ENCODE results near the gene COPS3.

COPS3 gene

GRCh38 chr17:17254036-17254435 is 27.0 kb downstream of the COPS3 start:
- Histone ChIP-seq H3K4me3 (ENCODE audit: low read length) (no peak overlapping the region), H3K4me1 (ENCODE audit: control insufficient read depth, insufficient read depth, low read length) (no peaks in the 10 kb centered on the region), H3K36me3 (ENCODE audit: control insufficient read depth, insufficient read depth, low read length) (peaks cover 28% of the 10 kb centered on the region), H3K27ac (ENCODE audit: low read depth, low read length) (no peak overlapping the region), H3K9ac (ENCODE audit: low read length) (no peak overlapping the region), H3K27me3 (ENCODE audit: control insufficient read depth, insufficient read depth, low read length) (no peaks in the 10 kb centered on the region)

DNA sequence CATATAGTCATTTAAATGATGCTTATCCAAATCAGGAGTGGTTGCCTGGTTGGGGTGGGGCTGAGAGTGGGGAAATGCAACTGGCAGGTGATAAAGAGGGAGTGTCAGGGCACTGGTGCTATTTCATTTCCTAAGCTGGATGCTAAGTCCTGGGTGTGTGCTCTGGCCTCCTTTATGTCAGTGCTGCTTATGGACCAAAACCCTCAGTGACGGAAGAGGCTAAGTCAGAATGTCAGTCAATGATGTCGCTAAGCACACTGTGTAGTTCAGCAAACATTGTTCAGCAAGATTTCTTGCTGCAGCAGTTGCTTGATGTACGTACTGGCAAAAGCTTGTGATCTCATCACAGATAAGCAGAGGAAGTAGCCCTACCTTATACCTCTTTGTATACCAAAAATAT is 27.6 kb downstream of the COPS3 start:
- Histone ChIP-seq H3K4me3 (ENCODE audit: low read length) (no peak overlapping the region), H3K27me3 (ENCODE audit: control insufficient read depth, insufficient read depth, low read length) (no peaks in the 10 kb centered on the region), H3K4me1 (ENCODE audit: control insufficient read depth, insufficient read depth, low read length) (no peaks in the 10 kb centered on the region), H3K36me3 (ENCODE audit: control insufficient read depth, insufficient read depth, low read length) (peaks cover 26% of the 10 kb centered on the region), H3K9ac (ENCODE audit: low read length) (no peak overlapping the region), H3K27ac (ENCODE audit: low read depth, low read length) (no peak overlapping the region)

GRCh38 chr17:17252149-17252661 is 28.8 kb downstream of the COPS3 start:
- Histone ChIP-seq H3K9ac (ENCODE audit: low read length) (no peak overlapping the region), H3K27me3 (ENCODE audit: control insufficient read depth, insufficient read depth, low read length) (no peaks in the 10 kb centered on the region), H3K36me3 (ENCODE audit: control insufficient read depth, insufficient read depth, low read length) (peaks cover 25% of the 10 kb centered on the region), H3K27ac (ENCODE audit: low read depth, low read length) (no peak overlapping the region), H3K4me3 (ENCODE audit: low read length) (no peak overlapping the region), H3K4me1 (ENCODE audit: control insufficient read depth, insufficient read depth, low read length) (no peaks in the 10 kb centered on the region)

- Histone ChIP-seq H3K4me1 (ENCODE audit: control insufficient read depth, insufficient read depth, low read length) (no peaks in the 10 kb centered on the region), H3K36me3 (ENCODE audit: control insufficient read depth, insufficient read depth, low read length) (peaks cover 6% of the 10 kb centered on the region), H3K27me3 (ENCODE audit: control insufficient read depth, insufficient read depth, low read length) (no peaks in the 10 kb centered on the region), H3K4me3 (ENCODE audit: low read length) (no peak overlapping the region), H3K9ac (ENCODE audit: low read length) (no peak overlapping the region), H3K27ac (ENCODE audit: low read depth, low read length) (no peak overlapping the region)
These were observed 34.2 kb downstream of the COPS3 start for GRCh38 chr17:17246879-17247278.

GRCh38 chr17:17243163-17243562 is 37.9 kb downstream of the COPS3 start:
- Histone ChIP-seq H3K27ac (ENCODE audit: low read depth, low read length) (no peak overlapping the region), H3K4me1 (ENCODE audit: control insufficient read depth, insufficient read depth, low read length) (no peaks in the 10 kb centered on the region), H3K27me3 (ENCODE audit: control insufficient read depth, insufficient read depth, low read length) (no peaks in the 10 kb centered on the region), H3K4me3 (ENCODE audit: low read length) (no peak overlapping the region), H3K36me3 (ENCODE audit: control insufficient read depth, insufficient read depth, low read length) (peaks cover 3% of the 10 kb centered on the region), H3K9ac (ENCODE audit: low read length) (no peak overlapping the region)

DNA sequence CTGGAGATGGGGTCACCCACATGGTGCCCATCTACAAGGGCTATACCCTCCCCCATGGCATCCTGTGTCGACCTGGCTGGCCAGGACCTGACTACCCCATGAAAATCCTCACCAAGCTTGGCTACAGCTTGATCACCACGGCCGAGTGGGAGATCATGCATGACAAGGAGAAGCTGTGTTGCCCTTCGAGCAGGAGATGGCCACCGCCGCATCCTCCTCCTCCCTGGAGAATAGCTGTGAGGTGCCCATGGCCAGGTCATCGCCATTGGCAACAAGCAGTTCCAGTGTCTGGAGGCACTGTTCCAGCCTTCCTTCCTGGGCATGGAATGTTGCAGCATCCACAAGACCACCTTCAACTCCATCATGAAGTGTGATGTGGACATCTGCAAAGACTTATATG is 38.8 kb downstream of the COPS3 start:
- no peak overlapping the region for H3K27ac ChIP-seq (ENCODE audit: low read depth, low read length)
- no peaks in the 10 kb centered on the region for H3K27me3 ChIP-seq (ENCODE audit: control insufficient read depth, insufficient read depth, low read length)
- no peak overlapping the region for H3K4me3 ChIP-seq (ENCODE audit: low read length)
- no peak overlapping the region for H3K9ac ChIP-seq (ENCODE audit: low read length)
- H3K36me3 ChIP-seq (ENCODE audit: control insufficient read depth, insufficient read depth, low read length) = no peaks in the 10 kb centered on the region
- no peaks in the 10 kb centered on the region for H3K4me1 ChIP-seq (ENCODE audit: control insufficient read depth, insufficient read depth, low read length)

DNA sequence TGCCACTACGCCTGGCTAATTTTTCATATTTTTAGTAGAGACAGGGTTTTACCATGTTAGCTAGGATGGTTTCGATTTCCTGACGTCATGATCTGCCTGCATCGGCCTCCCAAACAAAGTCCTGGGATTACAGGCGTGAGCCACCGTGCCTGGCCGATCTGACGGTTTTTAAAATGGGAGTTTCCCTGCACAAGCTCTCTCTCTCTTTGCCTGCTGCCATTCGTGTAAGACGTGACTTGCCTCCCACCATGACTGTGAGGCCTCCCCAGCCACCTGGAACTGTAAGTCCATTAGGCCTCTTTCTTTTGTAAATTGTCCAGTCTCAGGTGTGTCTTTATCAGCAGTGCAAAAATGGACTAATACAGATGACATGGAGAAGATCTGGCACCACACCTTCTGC is 39.4 kb downstream of the COPS3 start:
- H3K27ac ChIP-seq (ENCODE audit: low read depth, low read length) = no peak overlapping the region
- H3K36me3 ChIP-seq (ENCODE audit: control insufficient read depth, insufficient read depth, low read length) = no peaks in the 10 kb centered on the region
- H3K27me3 ChIP-seq (ENCODE audit: control insufficient read depth, insufficient read depth, low read length) = no peaks in the 10 kb centered on the region
- H3K9ac ChIP-seq (ENCODE audit: low read length) = no peak overlapping the region
- no peak overlapping the region for H3K4me3 ChIP-seq (ENCODE audit: low read length)
- H3K4me1 ChIP-seq (ENCODE audit: control insufficient read depth, insufficient read depth, low read length) = no peaks in the 10 kb centered on the region

GRCh38 chr17:17239832-17240231 is 41.2 kb downstream of the COPS3 start:
- H3K9ac ChIP-seq (ENCODE audit: low read length) = no peak overlapping the region
- H3K4me1 ChIP-seq (ENCODE audit: control insufficient read depth, insufficient read depth, low read length) = peaks cover 7% of the 10 kb centered on the region
- no peaks in the 10 kb centered on the region for H3K36me3 ChIP-seq (ENCODE audit: control insufficient read depth, insufficient read depth, low read length)
- H3K27ac ChIP-seq (ENCODE audit: low read depth, low read length) = no peak overlapping the region
- H3K27me3 ChIP-seq (ENCODE audit: control insufficient read depth, insufficient read depth, low read length) = no peaks in the 10 kb centered on the region
- H3K4me3 ChIP-seq (ENCODE audit: low read length) = no peak overlapping the region

DNA sequence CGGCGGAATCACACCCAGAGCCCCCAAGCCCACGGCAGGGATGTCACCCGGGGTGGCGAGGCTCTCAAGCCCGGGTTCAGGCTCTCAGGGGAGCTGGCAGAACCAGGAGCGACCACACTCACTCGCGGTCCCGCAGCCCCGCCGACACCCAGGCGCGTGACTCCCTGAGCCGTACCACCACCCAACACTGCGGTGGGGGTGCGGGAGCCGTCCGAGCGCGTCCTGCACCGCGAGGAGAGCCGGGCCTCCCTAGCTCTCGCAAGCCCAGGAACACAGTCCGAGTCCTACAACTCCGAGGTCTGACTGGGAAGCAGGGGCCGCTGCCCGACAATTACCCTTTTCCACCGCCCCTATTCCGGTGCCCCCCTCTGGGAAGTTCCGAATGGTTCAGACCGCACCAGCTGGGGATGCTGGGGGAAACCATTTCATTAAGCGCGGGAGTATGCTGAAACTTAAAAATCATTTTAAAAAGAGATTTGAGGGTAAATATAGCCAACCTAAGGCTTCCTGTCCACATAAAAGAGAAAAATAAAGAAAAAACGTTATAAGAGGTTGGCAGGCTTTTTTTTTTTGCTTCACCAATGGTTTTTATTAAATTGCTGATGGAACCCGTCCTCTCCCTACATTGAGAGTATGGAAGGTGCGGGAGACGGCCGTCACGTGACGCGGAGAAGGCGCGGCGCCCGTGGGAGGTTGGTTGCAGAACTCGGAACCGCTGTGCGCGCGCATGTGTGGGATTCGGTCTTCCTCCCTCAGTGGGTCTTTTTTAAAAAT is 43.8 kb downstream of the COPS3 start, which contains the start of gene FLCN:
TSS of gene FLCN (minus strand) at position 143 of the 774 bp plus-strand sequence. CDS start 9,031 bp downstream, outside the sequence.
- H3K9ac ChIP-seq (ENCODE audit: low read length) = peak within 1 kb of the TSS; percentile 84
- no peaks in the 10 kb centered on the region for H3K36me3 ChIP-seq (ENCODE audit: control insufficient read depth, insufficient read depth, low read length)
- H3K27ac ChIP-seq (ENCODE audit: low read depth, low read length) = peak within 1 kb of the TSS; percentile 97
- peaks cover 7% of the 10 kb centered on the region for H3K4me1 ChIP-seq (ENCODE audit: control insufficient read depth, insufficient read depth, low read length)
- H3K27me3 ChIP-seq (ENCODE audit: control insufficient read depth, insufficient read depth, low read length) = no peaks in the 10 kb centered on the region
- H3K4me3 ChIP-seq (ENCODE audit: low read length) = peak within 1 kb of the TSS; percentile 92

DNA sequence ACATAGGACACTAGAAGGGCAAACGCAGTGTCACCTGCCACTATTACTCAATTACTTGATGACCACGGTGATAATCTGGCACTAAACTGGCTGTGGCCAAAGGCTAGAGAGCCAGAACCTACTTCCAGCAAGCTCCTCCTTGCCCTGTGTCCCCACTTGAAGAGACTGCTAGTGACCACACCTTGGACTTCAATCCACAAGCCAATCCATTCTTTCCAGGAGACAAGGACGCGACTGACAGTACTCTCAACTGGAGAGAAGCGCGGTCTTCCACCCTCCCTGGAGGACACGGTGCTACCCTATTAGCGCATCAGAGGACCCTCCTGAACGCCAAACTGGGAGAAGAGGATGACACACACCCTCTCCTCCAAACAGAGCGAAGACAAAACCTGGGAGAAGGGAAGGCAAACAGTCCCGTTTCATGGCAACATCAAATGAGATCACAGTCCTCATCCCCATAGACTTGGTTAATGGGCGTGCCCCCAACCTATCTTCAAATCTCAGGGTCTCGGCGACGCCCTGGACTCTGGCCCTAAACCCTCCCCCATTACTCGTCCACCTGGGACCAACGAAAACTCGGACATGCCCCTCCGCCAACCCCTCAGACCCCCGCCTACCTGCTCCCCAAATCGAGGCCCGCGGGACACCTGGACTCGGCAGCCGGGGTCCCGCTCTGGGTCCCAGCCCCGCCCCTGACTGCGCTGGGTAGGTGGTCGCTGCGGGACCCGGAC is 44.6 kb downstream of the COPS3 start:
- Histone ChIP-seq H3K4me3 (ENCODE audit: low read length) (peak overlapping the region; percentile 92), H3K9ac (ENCODE audit: low read length) (peak overlapping the region; percentile 84), H3K4me1 (ENCODE audit: control insufficient read depth, insufficient read depth, low read length) (peaks cover 7% of the 10 kb centered on the region), H3K27ac (ENCODE audit: low read depth, low read length) (peak overlapping the region; percentile 97), H3K36me3 (ENCODE audit: control insufficient read depth, insufficient read depth, low read length) (no peaks in the 10 kb centered on the region), H3K27me3 (ENCODE audit: control insufficient read depth, insufficient read depth, low read length) (no peaks in the 10 kb centered on the region)

DNA sequence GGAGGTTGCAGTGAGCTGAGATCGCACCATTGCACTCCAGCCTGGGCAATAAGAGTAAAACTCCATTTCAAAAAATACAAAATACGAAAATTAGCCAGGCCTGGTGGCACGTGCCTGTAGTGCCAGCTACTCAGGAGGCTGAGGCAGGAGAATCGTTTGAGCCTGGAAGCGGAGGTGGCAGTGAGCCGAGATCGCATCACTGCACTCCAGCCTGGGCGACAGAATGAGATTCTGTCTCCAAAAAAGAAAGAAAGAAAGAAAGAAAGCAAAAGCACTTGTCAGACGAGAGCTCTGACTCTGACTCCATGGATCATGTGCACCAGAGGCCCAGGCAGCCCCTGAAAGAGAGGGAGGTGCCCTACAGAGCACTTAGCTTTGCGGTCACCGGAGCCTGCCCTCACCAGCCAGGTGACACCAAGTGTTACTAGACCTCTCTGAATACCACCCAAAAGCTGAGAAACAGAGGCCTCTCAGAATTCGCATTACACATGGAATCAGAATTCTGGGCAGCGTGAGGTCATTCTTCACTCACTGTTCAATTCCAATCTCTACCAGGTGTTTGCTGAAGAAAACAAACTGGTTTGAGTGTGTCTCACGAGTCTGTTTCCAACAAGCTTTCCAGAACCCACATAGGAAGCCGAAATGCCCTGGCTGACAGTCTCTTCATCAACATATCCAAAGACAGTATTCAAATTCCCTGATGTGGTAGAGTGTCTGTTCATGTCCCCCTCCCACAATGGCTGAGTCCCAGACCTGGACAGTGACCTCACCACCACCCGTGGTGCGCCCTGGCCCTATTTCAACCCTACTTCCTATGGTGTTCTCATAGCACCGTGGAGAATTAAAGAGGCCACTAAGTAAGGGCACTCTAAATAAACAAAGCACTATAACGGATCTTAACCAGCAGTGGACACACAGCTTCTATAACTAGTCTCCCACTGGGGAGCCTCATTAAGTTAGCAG is 45.6 kb downstream of the COPS3 start:
- H3K27ac ChIP-seq (ENCODE audit: low read depth, low read length) = no peak overlapping the region
- H3K9ac ChIP-seq (ENCODE audit: low read length) = no peak overlapping the region
- H3K4me3 ChIP-seq (ENCODE audit: low read length) = peak overlapping the region; percentile 92
- no peaks in the 10 kb centered on the region for H3K27me3 ChIP-seq (ENCODE audit: control insufficient read depth, insufficient read depth, low read length)
- H3K4me1 ChIP-seq (ENCODE audit: control insufficient read depth, insufficient read depth, low read length) = peaks cover 7% of the 10 kb centered on the region
- H3K36me3 ChIP-seq (ENCODE audit: control insufficient read depth, insufficient read depth, low read length) = no peaks in the 10 kb centered on the region

DNA sequence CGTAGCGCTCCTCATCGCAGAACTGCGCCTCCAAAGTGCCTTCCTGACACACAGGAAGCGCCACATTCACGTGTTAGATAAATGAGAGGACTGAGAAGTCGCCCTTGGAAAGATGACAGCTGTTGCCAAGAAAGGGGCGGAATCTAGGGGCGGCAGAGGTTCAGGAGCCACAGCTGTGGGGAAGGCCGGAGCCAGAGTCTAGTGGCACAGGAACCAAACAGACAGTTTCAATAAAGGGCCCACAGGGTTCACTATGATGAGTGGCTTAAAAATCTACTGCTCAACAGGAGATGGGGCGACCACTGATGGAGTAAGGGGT is 48.8 kb downstream of the COPS3 start:
- Histone ChIP-seq H3K4me3 (ENCODE audit: low read length) (no peak overlapping the region), H3K36me3 (ENCODE audit: control insufficient read depth, insufficient read depth, low read length) (peaks cover 22% of the 10 kb centered on the region), H3K9ac (ENCODE audit: low read length) (no peak overlapping the region), H3K27me3 (ENCODE audit: control insufficient read depth, insufficient read depth, low read length) (no peaks in the 10 kb centered on the region), H3K4me1 (ENCODE audit: control insufficient read depth, insufficient read depth, low read length) (peaks cover 7% of the 10 kb centered on the region), H3K27ac (ENCODE audit: low read depth, low read length) (no peak overlapping the region)

All from rectal smooth muscle tissue (tissue), 1 donor.